ENCODE measurements around the gene ENPP3. TPM values are rescaled to one million over a fixed set of nuclear protein-coding genes. Genes with fewer than 3 reads are reported as not detected.

Gene ENPP3
- total and polyA plus RNA-seq, 3 experiments from 2014 or later: 0.15 to 1.3 (median 1.2) TPM

DNA sequence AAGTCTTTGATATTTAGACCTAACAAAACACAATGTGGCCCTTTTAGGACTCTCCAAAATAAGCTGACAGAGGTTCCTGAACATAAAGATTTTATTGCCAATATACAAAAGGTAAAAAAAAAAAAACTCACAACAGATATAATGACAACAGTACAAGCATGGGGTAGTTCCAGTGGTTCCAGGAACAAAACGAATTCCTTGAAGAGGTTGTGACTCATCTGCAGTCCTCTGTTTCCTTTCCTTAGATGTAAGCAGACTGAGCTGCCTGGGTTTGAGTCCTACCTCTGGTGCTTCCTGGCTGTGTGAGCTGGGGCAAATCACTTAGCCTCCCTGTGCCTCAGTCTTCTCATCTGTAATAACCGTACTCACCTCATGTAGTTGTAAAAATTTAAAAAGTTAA is 87.0 kb downstream of the ENPP3 start:
- Mint-ChIP-seq H3K27ac (no peak overlapping the region), H3K36me3 (peaks cover 0 to 4% (median 0%) of the 10 kb centered on the region in 3 donors), H3K4me1 (no peaks in the 10 kb centered on the region), H3K9me3 (no peaks in the 10 kb centered on the region), H3K4me3 (no peak overlapping the region), H3K27me3 (no peaks in the 10 kb centered on the region)
- Histone ChIP-seq H3K4me1 (ENCODE audit: insufficient read depth, low read length) (no peaks in the 10 kb centered on the region), H3K36me3 (ENCODE audit: insufficient read depth, low read length) (no peaks in the 10 kb centered on the region), H3K9me3 (ENCODE audit: low read length) (no peaks in the 10 kb centered on the region), H3K27me3 (ENCODE audit: insufficient read depth, low read length, poor library complexity, severe bottlenecking) (no peaks in the 10 kb centered on the region), H3K4me3 (ENCODE audit: low read length) (no peak overlapping the region), H3K27ac (ENCODE audit: low read depth, low read length) (no peak overlapping the region)
- POLR2A ChIA-PET: no interaction called here
- no peak for DNase-seq
- CTCF ChIA-PET: no interaction called here

DNA sequence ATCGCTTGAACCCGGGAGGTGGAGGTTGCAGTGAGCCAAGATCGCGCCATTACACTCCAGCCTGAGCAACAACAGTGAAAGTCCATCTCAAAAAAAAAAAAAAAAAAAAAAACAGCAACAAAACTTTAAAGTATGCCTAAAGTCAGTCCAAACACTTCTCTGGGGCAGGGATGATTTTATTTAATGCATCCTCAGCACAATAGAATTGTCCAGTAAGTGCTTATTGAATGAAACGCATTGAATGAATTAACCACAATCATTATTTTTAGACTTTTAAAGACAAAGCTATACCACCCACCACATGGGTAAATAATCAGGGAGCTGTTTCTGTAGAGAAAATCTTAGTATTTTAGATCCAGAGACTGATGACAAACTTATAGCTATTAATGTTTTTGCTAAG is 90.4 kb downstream of the ENPP3 start:
- Histone ChIP-seq H3K27me3 (ENCODE audit: insufficient read depth, low read length, poor library complexity, severe bottlenecking) (no peaks in the 10 kb centered on the region), H3K4me1 (ENCODE audit: insufficient read depth, low read length) (no peaks in the 10 kb centered on the region), H3K4me3 (ENCODE audit: low read length) (no peak overlapping the region), H3K36me3 (ENCODE audit: insufficient read depth, low read length) (no peaks in the 10 kb centered on the region), H3K9me3 (ENCODE audit: low read length) (no peaks in the 10 kb centered on the region), H3K27ac (ENCODE audit: low read depth, low read length) (no peak overlapping the region)
- H3K27ac Mint-ChIP-seq: no peak overlapping the region
- H3K4me1 Mint-ChIP-seq: no peaks in the 10 kb centered on the region
- ChIA-PET CTCF (no interaction called here), POLR2A (no interaction called here)
- peaks cover 0 to 4% (median 0%) of the 10 kb centered on the region in 3 donors for H3K36me3 Mint-ChIP-seq
- no peaks in the 10 kb centered on the region for H3K9me3 Mint-ChIP-seq
- no peak for DNase-seq
- H3K27me3 Mint-ChIP-seq: peaks cover 2 to 3% of the 10 kb centered on the region in 2 donors
- H3K4me3 Mint-ChIP-seq: no peak overlapping the region

DNA sequence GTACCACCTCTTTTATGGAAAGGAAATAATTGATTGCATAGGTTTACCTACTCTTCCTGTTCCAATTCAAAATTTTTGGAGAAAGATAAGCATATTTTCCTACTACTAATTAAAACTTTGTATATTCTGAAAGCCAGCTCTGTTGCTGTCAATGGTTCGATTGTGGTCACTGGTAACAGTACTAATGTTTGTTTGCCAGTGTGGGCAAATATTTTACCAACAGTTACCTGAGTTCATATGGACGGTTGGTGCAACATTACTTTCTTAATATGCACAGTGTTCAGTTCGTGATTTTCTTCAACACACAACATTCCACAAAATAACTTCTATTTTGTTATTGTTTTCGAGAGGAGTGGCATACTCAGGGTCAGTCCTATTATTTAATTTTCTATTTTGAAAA is 90.8 kb downstream of the ENPP3 start:
- Histone ChIP-seq H3K27me3 (ENCODE audit: insufficient read depth, low read length, poor library complexity, severe bottlenecking) (no peaks in the 10 kb centered on the region), H3K27ac (ENCODE audit: low read depth, low read length) (no peak overlapping the region), H3K4me1 (ENCODE audit: insufficient read depth, low read length) (no peaks in the 10 kb centered on the region), H3K9me3 (ENCODE audit: low read length) (no peaks in the 10 kb centered on the region), H3K4me3 (ENCODE audit: low read length) (no peak overlapping the region), H3K36me3 (ENCODE audit: insufficient read depth, low read length) (no peaks in the 10 kb centered on the region)
- H3K27me3 Mint-ChIP-seq: peaks cover 2 to 3% of the 10 kb centered on the region in 2 donors
- H3K9me3 Mint-ChIP-seq: no peaks in the 10 kb centered on the region
- no peak overlapping the region for H3K4me3 Mint-ChIP-seq
- POLR2A ChIA-PET: no interaction called here
- DNase-seq: no peak
- no peak overlapping the region for H3K27ac Mint-ChIP-seq
- H3K36me3 Mint-ChIP-seq: peaks cover 0 to 4% (median 0%) of the 10 kb centered on the region in 3 donors
- H3K4me1 Mint-ChIP-seq: no peaks in the 10 kb centered on the region
- CTCF ChIA-PET: no interaction called here

DNA sequence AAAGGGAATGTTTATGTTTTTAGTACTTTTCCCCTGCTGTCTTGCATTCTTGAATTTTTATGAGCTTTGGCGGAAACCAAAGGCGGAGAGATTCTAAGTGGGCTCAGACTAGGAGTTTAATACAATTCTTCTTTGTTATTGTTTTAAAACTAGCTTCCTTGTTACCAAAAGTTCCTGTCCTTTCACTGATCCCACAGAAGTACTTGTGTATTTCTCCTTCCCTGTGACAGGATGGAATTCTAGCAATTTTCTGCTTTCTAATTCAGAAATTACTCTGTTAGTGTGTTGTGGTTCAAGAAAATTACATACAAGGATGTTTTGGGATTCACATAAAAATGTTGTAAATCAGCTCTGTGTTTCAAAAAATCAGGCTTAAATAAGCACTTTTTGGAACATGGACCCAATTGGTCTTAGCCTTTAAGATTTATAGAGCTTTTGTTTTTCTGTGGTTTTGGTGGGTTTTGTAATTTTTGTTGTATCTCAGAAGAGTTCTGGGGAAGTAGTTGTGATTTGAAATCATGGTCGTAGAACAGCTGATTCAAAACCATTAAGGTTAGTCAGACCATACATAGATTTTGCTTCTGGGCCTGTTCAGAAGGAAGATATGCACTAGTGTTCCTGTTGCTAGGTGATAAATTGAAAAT is 91.3 kb downstream of the ENPP3 start:
- Histone ChIP-seq H3K4me3 (ENCODE audit: low read length) (no peak overlapping the region), H3K9me3 (ENCODE audit: low read length) (no peaks in the 10 kb centered on the region), H3K4me1 (ENCODE audit: insufficient read depth, low read length) (no peaks in the 10 kb centered on the region), H3K27ac (ENCODE audit: low read depth, low read length) (no peak overlapping the region), H3K27me3 (ENCODE audit: insufficient read depth, low read length, poor library complexity, severe bottlenecking) (no peaks in the 10 kb centered on the region), H3K36me3 (ENCODE audit: insufficient read depth, low read length) (no peaks in the 10 kb centered on the region)
- no peak for DNase-seq
- Mint-ChIP-seq H3K27ac (no peak overlapping the region), H3K27me3 (peaks cover 2 to 3% of the 10 kb centered on the region in 2 donors), H3K36me3 (peaks cover 0 to 4% (median 0%) of the 10 kb centered on the region in 3 donors), H3K4me1 (no peaks in the 10 kb centered on the region), H3K9me3 (no peaks in the 10 kb centered on the region), H3K4me3 (no peak overlapping the region)
- POLR2A ChIA-PET: no interaction called here
- CTCF ChIA-PET: no interaction called here

DNA sequence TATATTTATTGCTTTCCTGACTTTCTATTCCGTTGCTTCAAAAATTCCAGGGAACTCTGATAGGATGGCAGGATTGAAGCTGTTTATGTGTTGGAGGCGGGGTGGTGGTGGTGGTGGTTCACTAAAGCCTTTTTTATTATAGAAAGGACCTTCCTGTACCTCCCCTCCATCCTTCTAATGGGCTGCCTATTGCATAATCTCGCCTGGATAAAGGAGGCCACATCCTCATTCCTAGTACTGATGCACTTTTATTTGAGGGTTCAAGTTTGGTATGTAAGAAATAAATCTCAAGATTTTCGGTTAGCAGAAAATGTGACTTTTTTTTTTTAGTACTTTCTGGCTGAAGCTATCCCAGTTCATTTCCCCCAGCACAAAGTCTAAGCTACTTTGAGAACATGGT is 92.4 kb downstream of the ENPP3 start:
- DNase-seq: no peak
- Mint-ChIP-seq H3K36me3 (peaks cover 0 to 4% (median 0%) of the 10 kb centered on the region in 3 donors), H3K27me3 (peaks cover 2 to 3% of the 10 kb centered on the region in 2 donors), H3K9me3 (no peaks in the 10 kb centered on the region), H3K27ac (no peak overlapping the region), H3K4me1 (no peaks in the 10 kb centered on the region), H3K4me3 (no peak overlapping the region)
- Histone ChIP-seq H3K4me3 (ENCODE audit: low read length) (no peak overlapping the region), H3K9me3 (ENCODE audit: low read length) (no peaks in the 10 kb centered on the region), H3K27ac (ENCODE audit: low read depth, low read length) (no peak overlapping the region), H3K27me3 (ENCODE audit: insufficient read depth, low read length, poor library complexity, severe bottlenecking) (no peaks in the 10 kb centered on the region), H3K4me1 (ENCODE audit: insufficient read depth, low read length) (no peaks in the 10 kb centered on the region), H3K36me3 (ENCODE audit: insufficient read depth, low read length) (no peaks in the 10 kb centered on the region)
- CTCF ChIA-PET: no interaction called here
- POLR2A ChIA-PET: no interaction called here

DNA sequence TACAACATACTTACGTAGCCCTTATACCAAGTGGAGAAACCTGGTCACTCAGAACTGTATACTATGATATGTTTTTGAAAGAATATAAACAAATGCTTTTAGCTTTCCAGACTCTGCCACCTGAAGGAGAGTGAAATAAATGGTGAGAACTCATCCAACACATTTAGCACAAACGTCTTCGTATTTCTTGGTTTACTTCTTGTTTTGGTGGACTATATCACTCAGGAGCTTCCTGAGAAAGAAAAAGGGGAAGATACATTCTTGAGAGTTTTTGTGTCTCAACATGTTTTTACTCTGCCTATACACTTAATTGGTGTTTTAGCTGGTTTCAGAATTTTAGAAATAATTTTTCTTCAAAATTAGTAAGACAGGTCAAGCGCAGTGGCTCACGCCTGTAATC is 93.2 kb downstream of the ENPP3 start:
- ChIA-PET POLR2A (no interaction called here), CTCF (no interaction called here)
- Histone ChIP-seq H3K9me3 (ENCODE audit: low read length) (no peaks in the 10 kb centered on the region), H3K4me3 (ENCODE audit: low read length) (no peak overlapping the region), H3K27me3 (ENCODE audit: insufficient read depth, low read length, poor library complexity, severe bottlenecking) (no peaks in the 10 kb centered on the region), H3K27ac (ENCODE audit: low read depth, low read length) (no peak overlapping the region), H3K4me1 (ENCODE audit: insufficient read depth, low read length) (no peaks in the 10 kb centered on the region), H3K36me3 (ENCODE audit: insufficient read depth, low read length) (no peaks in the 10 kb centered on the region)
- H3K27me3 Mint-ChIP-seq: peaks cover 2 to 3% of the 10 kb centered on the region in 2 donors
- no peak overlapping the region for H3K4me3 Mint-ChIP-seq
- peaks cover 0 to 4% (median 0%) of the 10 kb centered on the region in 3 donors for H3K36me3 Mint-ChIP-seq
- no peaks in the 10 kb centered on the region for H3K9me3 Mint-ChIP-seq
- H3K4me1 Mint-ChIP-seq: no peaks in the 10 kb centered on the region
- no peak overlapping the region for H3K27ac Mint-ChIP-seq
- DNase-seq: no peak

DNA sequence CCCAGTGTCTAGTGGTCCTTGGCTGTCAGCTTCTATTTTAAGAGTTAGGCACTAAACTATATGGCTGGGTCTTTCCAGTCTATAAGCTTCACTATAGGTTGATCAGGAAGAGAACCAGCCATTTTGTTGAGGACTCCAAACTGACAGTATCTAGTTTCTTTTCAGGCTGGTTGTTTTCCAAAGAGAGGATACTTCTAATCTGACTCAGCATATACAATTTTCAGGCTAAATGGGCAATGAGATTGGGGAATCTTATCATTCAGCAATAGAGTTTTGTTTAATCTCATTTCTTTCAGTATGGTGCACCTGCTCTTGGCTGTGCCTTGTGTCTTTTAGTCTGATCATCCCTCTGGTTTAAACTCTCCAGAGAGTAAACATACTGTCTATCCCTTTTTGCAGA is 94.1 kb downstream of the ENPP3 start:
- H3K9me3 ChIP-seq (ENCODE audit: low read length): no peaks in the 10 kb centered on the region
- no peaks in the 10 kb centered on the region for H3K27me3 ChIP-seq (ENCODE audit: insufficient read depth, low read length, poor library complexity, severe bottlenecking)
- no peak for DNase-seq
- H3K36me3 ChIP-seq (ENCODE audit: insufficient read depth, low read length): no peaks in the 10 kb centered on the region
- Mint-ChIP-seq H3K27me3 (peaks cover 2 to 3% of the 10 kb centered on the region in 2 donors), H3K9me3 (no peaks in the 10 kb centered on the region), H3K4me3 (no peak overlapping the region), H3K27ac (no peak overlapping the region), H3K36me3 (peaks cover 0 to 4% (median 0%) of the 10 kb centered on the region in 3 donors), H3K4me1 (no peaks in the 10 kb centered on the region)
- ChIA-PET POLR2A (no interaction called here), CTCF (no interaction called here)
- no peaks in the 10 kb centered on the region for H3K4me1 ChIP-seq (ENCODE audit: insufficient read depth, low read length)
- H3K4me3 ChIP-seq (ENCODE audit: low read length): no peak overlapping the region
- H3K27ac ChIP-seq (ENCODE audit: low read depth, low read length): no peak overlapping the region

DNA sequence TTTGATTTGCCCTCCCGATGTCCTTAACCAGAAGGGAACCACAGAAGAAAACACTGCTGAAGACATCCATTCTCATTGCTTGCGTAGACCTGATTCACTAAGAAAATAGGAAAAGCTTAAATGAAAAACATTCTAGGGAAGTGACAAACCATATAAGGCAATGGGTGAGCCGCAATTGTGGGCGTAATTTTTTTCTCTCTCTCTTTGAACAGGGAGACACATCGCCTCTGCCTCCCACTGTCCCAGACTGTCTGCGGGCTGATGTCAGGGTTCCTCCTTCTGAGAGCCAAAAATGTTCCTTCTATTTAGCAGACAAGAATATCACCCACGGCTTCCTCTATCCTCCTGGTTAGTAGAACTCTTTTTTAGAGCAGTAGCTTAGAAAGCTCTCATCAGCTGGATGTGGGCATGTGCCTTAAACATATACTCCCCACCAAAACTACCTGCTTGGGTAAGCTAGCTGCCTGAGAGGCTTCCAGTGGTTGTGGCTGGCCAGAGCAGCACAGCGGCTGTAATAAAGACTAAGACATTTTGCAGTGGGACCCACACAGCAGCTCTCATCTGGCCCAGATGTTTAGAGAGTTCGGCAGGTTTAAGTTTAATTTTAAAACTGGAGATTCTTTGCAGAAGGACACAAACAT is 96.4 kb downstream of the ENPP3 start:
- Histone ChIP-seq H3K4me1 (ENCODE audit: insufficient read depth, low read length) (no peaks in the 10 kb centered on the region), H3K27me3 (ENCODE audit: insufficient read depth, low read length, poor library complexity, severe bottlenecking) (no peaks in the 10 kb centered on the region), H3K9me3 (ENCODE audit: low read length) (no peaks in the 10 kb centered on the region), H3K4me3 (ENCODE audit: low read length) (no peak overlapping the region), H3K36me3 (ENCODE audit: insufficient read depth, low read length) (no peaks in the 10 kb centered on the region), H3K27ac (ENCODE audit: low read depth, low read length) (no peak overlapping the region)
- CTCF ChIA-PET: no interaction called here
- DNase-seq: no peak
- no peaks in the 10 kb centered on the region for H3K36me3 Mint-ChIP-seq
- peaks cover 2 to 3% of the 10 kb centered on the region in 2 donors for H3K27me3 Mint-ChIP-seq
- no peaks in the 10 kb centered on the region for H3K9me3 Mint-ChIP-seq
- no peak overlapping the region for H3K27ac Mint-ChIP-seq
- no peaks in the 10 kb centered on the region for H3K4me1 Mint-ChIP-seq
- H3K4me3 Mint-ChIP-seq: no peak overlapping the region
- POLR2A ChIA-PET: no interaction called here

Measured in CD8-positive, alpha-beta memory T cell (primary cell).